ENCODE data around the gene WNT9A.
"Not testable (repeated sequence)": the region's sequence is repeated elsewhere in the genome, so short reads cannot be mapped to it uniquely, and the experiment has no call there.

Gene WNT9A

DNA sequence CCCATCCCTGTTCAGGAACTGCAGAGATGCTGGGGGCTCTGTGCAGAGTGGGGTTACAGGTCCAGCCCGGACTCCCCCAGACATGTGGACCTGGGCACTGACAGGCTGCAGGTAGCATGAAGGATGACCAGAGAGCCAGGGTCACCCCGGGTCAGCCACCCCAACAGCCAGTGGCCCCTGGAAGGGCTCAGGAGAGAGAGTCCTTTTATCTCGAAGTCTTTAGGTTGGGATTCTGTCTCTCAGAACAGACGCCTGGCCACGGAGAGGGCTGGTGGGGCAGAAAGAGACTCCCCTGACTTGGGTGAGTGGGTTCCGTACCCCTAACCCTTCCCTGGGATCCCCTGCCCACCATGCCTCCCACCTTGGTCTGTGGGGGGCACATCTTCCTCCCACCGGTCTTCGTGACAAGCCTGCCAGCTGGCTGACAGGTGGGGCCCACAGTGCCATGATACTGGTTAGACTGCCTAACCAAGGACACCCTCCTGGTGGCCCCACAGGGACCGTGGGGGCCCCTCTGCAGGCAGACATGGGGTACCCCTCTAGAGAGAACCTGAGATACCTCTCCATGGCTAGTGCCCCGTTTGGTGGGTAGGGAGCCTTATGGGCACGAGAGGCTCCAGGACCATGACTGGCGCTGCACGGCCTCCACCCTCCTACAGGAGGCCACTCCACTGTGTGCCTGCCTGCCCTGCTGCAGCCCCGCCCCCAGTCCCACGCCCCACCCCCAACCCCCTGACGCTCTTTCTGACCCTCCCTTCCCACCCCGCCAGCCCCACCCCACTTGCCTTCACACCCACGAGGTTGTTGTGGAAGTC is 24.2 kb downstream of the WNT9A start:
- DNase-seq: no peak

DNA sequence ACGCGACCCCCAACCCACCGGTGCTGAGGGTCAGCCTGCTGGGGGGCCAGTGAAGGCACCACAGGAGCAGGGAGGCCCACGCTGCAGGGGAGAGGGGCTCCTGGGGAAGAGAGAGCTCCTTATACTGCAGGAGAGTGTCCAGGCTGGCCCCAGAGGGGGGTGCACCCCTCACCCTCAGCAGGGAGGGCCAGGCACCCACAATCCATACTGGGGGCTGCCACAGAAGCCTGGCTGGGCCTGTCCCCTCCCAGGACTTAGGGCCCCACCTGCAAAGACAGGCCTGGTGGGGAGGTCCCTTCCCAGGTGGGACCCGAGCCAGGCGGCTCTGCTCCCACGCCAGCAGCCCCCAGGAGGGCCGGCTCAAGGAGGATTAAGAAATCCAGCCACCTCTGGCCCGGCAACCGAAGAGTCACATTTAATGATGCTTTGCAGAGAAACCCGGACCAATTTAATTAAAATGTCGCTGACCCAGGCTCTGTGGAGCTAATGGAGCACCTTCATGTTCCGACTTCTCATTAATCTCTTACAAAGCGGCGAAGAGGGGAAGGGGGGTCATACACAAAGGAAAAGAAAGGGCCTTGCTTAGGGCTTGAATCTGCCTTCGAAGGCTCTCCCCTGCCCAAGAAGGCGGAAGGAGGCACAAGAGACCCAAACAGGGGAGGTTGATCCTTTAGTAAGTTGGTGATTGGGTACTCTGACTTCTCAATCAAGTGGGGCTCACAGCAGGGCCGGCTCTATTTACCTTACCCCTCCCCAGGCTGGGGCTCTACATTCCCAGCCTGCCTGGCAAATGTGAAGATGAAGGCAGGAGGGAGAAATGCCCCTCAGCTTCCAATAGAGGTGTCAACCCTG is 25.0 kb downstream of the WNT9A start:
- DNase-seq: no peak

DNA sequence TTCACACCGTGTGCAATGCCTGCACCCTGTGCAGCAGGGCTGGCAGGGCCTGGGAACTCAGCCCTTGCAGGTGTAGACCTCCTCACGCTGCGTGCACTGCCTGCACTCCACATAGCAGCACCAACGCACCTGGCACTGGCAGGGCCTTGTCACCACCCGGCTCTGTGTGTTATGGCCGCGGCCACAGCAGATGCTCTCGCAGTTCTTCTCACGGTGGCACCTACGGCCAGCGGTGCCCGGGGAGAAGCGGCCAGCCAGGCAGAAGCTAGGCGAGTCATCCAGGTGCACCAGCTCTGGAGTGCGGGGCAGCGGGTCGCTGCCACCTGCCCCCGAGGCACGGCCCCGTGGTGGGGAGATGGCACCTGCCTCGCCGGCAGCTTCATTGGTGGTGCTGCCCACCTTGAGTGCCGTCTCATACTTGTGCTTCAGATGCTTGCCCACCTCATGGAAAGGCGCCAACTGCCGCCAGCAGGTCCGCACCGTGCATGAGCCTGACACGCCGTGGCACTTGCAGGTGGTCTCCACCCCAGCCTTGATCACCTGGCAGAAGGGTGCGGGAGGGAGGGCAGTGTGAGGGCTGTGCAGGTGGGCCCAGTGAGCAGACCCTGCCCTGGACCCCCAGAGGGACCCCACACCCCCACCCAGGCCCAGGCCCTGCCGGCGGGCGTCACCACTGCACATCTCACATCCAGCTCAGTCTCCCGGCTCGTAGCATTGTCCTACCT is 26.1 kb downstream of the WNT9A start:
- no peak for DNase-seq

DNA sequence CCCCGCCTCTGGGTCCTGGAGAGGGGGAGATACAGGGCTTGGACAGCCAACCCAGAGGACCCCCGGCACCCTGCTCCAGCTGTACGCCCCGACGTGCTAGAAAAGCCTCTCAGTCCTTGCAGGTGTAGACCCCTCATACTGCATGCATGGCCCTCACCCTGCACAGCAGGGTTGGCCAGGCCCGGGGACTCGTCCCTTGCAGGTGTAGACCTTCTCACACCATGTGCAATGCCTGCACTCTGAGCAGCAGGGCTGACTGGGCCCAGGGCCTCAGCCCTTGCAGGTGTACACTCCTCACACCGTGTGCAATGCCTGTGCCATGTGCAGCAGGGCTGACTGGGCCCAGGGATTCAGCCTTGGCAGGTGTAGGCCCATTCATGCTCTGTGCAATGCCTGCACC is 26.8 kb downstream of the WNT9A start:
- no peak for DNase-seq

DNA sequence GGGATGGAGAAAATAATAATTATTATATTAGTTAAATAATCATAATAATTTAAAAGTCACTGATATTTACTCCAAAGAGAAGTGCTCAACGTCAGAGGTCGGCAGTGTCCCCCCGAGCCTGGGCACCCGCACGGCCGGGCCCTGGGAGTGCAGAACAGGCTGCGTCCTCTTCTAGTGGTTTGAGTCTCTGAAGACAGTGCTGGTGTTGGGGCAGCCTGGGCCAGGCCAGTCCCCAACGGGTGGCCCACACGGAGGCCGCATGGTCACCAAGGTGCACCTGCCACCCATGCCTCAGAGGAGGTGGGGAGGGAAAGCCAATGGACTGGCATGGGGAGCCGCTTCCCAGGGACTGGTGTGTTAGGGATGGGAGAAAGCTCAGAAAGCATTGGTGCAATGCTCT is 27.3 kb downstream of the WNT9A start:
- DNase-seq: no peak

DNA sequence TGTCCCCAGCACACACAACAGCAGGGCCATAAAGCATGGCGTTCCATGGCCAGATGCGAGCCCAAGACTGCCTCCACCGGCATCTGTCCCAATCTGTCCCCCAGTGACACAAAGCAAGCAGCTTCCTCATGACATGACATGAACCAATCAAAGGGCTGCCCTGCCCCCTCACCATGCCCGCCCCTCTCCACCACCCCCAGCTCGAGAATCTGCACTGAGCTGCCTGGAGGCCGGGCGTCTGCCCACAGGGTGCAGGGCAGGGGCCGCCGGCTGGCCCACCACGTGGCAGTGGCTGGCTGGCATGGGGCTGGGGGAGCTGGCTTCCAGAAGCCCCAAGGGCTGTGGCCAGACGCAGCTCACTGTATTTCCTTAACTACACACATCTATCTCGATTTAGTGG is 27.8 kb downstream of the WNT9A start:
- no peak for DNase-seq

DNA sequence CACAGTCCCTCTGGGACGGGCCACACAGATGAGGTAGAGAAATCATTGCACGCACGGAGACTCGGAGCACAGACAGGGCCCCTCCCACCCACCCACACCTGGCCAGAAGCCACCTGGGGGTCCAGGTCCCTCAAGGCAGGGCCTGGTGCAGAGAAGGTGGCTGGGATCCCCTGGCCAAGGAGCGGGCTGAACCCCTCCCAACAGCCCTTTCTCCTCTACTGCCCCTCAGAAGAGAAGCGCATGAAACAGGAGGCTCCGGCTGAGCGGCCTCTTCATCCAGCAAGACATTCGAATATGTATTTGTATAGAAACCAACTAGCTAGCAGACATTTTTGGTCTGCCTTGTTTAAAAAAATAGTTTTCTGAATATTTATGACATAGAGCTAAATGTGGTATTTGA is 29.0 kb downstream of the WNT9A start:
- DNase-seq: no peak

DNA sequence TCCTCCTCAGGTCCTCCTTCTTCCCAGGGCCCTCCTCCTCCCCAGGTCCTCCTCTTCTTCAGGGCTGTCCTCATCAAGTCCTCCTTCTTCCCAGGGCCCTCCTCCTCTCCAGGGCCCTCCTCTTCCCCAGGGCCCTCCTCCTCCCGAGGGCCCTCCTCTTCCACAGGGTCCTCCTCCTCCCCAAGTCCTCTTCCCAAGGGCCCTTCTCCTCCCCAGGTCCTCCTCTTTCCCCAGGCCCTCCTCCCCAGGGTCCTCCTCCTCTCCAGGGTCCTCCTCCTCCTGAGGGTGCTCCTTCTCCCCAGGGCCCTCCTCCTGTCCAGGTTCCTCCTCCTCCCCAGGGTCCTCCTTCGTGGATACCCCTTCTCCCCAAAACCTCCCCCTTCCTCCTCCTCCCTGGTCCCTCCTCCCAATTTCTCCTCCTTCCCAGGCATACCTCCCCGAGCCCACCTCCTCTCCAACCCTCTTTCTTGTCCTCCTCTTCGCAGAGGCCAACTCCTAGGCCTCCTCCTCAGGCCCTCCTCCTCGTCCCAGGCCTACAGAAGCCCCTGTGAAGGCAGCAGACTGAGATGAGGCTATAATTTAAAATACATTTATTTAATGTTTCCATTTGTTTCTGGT is 29.5 kb downstream of the WNT9A start:
- no peak for DNase-seq

DNA sequence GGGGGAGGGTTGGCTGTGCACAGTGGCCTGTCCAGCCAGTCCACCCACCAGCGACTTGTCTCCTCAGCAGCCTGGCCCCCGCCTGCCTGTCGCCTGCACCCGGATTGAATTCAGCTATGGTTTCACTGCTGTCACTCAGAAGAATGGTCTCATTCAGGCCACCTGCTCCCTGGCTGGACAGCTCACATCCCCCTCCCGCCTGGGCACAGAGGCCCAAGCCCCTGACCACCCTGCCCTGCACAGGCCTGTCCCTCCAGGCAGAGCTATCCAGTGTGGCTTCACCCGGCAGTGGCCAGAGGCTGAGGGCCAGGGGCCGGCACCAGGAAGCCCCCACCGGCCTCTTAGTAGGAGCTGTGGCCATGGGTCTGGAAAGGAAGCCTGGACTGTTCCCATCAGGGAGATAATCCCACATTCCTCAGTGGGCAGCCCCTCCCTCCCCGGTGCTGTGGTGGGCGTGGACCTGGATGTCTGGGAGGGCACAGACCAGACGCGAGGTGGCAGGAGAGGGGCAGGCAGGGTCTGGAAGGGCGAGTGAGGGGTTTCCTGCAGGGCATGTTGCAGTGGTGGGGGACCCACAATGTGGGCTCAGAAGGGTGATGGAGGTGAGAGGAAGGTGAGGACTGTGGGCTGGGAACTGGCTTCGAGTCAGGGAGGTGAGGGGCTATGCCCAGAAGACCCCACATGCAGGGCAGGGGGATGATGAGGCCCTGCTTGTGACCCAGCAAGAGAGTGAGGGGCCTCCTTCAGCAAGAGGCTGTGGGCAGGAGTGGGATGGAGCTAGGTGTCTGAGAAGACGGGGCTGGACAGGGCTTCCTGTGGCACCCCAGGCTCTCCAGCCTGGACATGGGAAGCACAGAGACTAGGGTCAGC is 30.4 kb downstream of the WNT9A start:
- DNase-seq: no peak

DNA sequence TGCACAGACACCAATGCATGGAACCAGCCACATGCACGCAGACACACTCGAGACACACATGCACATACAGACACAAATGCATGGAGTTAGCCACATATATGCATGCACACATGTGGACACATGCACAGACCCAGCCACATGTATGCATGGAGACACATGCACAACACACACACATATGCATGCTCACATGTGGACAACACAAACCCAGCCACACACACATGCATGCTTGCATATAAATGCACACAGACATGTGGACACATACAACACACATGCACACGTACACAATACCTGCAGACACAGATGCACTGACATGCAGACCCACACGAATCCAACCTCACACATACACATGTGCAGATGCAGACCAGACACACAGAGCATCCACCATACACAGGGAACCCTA is 31.1 kb downstream of the WNT9A start:
- no peak for DNase-seq

DNA sequence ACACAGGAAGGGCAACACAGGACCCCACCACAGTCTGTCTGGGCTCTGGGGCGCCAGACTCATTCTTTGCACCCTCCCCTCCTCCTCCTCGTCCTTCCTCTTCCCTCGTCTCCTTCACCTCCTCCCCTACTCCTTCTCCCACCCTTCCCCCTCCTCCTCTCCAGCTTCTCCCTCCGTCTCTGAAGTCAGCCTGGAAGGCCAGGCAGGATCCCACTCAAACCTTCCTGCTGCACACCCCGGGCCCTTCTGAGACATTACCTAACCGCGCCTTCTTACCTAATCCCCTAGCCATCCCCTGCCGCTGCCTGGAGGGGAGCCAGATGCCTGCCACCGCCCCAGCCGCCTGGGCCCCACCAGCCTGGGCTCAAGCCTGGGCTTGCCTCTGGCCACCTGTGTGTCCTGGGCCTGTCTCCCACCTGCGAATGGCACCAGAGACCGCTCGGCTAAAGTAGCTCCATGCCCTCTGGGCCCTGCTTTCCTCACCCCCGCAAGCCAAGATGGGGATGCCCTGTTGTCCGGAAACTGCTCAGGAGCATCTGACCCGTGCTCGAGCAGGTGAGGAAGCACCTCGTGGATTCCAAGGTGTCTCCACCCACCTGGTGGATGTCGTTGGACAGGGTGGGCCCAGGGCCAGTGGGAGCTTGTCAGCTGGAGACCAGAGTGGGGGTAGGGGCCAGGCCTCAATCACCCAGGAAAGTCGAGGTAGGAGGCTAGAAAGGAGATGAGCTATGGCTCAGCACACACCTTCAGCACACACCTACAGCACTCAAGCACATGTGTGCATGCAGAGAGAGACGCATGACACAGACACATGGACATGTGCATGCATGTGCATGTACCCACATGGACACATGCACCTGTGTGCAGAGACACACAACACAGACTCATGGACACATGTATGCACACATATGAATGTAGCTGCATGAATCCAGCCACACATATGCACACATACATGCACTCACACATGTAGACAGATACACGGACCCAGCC is 31.9 kb downstream of the WNT9A start:
- DNase-seq: no peak

DNA sequence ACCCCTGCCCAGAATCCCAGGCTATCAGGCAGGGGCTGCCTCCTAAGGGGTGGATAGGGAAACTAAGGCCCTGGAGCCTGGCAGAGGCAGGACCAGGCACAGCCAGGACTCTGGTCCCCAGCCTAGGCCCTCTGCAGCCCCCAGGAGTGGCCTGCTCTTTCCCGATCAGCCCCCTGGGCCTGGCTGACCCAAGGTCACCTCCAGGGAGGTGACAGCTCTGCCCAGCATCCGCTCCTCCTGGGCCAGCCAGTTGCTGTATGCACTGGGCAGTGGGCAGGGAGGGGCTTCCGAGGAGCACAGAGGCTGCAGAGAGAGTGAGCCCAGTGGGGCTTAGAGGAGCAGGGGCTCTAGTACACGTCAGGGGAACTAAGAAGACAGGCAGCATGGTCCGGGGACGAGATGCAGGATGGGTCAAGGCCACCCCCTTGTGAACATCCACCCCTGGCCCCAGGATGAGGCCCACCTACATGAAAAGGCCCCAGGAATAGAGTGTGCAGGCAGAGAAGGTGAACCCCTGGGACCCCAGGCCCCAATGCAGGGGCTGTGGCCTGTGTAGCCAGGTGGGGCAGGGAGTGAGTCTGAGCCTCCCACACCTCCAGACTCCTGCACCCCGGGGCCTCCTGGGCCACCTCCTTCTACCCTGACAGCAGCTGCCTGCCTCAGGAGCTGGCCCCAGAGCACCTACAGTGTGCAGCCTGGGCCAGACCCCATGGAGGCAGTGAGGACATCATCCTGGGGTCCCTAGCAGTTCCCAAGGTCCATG is 32.8 kb downstream of the WNT9A start:
- no peak for DNase-seq

DNA sequence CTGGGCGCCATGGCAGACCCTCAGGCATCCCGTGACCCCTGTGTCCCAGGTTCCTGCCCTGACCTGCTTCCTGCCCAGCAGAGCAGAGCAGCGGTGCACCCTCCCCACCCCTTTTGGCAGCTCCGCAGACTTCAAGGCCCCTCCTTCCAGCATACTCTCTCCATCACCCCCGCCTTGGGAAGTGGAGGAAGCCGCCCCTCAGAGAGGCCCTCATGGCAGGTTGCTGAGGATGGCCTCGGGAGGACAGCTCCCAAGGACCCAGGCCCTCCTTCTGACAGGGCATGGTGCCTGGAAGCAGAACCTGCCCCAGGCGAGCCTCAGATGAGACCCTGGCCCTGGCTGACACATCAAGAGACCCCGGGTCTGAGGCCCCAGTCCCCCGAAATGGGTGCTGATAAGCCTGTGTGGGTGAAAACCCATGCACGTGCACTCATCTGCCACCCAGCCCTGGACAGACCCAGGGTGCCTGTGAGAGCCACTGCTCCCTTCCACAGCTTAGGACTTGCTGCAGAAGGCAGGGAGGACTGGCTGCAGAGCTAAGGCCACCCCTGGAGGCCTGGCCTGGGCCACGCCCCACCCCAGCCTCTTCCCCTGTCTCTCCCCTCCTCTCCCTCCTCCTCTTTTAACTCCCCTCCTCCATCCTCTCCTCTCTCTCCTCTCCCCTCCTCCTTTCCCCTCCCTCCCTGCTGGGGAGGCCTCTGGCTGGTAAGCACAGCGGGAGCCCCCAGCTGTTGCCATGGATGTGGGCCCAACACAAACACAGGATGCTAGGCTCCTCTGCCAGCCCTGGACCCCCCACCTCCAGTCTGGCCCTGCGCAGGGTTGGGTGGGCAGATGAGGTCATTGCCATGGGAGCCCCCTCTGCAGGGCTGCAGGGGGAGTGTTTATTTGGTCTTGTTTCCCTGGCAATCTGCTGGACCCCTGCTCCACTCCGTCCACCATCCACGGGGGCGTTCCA is 33.7 kb downstream of the WNT9A start:
- no peak for DNase-seq

DNA sequence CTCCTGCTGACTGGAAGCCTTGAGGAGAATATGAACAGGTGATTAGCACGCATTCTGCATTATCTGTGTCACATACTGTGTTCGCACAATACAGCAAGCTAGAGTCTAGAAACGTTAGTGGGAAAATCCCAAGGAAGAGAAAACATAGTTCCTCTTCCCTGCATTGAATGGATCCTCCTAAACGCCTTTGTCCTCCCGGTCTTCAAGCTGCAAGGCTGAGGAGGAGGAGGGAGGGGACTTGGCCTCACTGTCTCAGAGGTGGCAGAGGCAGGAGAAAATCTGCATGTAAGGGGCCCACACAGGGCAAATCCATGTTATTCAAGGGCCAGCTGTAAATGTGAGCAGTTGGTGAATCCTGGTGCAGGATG is 34.4 kb downstream of the WNT9A start:
- no peak for DNase-seq

DNA sequence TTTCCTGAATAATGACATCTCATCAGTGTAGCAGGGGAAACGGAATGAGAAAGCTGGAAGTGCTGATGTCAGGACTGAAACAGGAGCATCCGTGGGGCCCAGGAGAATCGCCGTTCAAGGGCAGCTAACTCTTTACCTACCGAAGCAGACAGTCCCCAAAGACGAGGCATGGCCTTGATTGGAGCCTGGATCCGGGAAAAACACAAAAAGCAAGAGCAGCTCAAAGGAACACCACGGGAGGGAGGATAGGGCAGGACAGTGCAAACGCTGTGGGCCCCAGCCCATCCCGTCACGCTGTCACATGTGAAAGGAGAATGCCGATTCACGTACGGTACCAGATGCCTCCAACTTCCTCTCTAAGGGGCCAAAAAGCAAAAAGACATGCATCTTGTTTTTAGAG is 34.9 kb downstream of the WNT9A start:
- no peak for DNase-seq

DNA sequence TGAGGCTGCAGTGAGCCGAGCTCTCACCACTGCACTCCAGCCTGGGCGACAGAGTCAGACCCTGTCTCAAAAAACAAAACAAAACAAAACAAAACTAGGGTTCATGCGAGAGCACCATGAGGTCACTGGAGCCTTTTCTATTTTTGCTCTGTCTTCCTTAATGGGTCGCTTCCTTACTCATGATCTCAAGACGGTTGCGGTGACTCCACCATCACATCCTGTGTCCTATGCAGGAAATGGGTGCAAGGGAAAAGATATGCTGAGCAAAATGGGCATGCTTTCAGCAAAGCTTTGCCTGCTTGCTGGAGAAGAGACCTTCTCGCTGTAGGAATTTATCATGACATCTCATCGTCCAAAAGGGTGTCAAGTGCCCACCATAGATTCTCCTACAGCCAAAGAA is 36.4 kb downstream of the WNT9A start:
- no peak for DNase-seq

DNA sequence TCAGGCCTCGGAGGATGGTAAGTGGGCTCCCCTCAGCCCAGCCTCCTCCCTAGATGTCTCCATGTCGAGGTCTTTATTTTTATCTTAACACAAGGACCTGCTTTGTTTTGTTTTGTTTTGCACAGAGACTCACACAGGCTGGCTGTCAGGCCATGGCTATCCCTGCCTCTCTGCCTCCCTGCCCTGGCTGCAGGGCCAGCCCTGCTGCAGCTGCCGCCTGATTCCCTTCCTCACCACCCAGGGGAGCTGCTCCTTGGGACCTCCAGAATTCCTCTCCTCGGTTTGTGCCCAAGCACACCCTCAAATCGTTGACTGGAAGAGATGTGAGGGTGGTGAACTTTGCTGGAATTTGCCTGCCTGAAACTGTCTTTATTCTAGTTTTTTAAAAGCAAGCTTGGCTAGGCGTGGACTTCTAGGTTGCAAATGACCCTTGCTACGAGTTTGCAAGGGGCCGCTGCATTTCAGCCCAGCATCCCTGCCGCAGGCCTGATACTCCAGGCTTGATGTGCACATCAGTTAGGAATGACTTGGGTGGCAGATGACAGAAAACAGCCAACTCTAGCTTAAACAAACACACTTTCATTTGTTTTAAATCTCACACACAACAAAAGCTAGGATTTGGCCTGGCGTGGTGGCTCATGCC is 37.1 kb downstream of the WNT9A start:
- DNase-seq: no peak

DNA sequence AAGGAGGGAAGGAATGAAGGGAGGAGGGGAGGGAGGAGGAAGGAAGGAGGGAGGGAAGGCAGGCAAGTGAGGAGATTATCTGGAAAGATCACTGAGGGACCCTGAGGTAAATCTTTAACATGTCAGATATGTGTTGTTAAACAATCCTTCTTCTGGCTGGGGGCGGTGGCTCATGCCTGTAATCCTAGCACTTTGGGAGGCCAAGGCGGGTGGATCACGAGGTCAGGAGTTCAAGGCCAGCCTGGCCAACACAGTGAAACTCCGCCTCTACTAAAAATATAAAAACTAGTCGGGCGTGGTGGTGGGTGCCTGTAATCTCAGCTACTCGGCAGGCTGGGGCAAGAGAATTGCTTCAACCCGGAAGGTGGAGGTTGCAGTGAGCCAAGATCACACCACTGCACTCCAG is 37.8 kb downstream of the WNT9A start:
- not testable (repeated sequence) for DNase-seq
